Measurements from ENCODE around the gene SAMD3.
"Not testable (repeated sequence)": the region's sequence is repeated elsewhere in the genome, so short reads cannot be mapped to it uniquely, and the experiment has no call there.

Gene SAMD3

DNA sequence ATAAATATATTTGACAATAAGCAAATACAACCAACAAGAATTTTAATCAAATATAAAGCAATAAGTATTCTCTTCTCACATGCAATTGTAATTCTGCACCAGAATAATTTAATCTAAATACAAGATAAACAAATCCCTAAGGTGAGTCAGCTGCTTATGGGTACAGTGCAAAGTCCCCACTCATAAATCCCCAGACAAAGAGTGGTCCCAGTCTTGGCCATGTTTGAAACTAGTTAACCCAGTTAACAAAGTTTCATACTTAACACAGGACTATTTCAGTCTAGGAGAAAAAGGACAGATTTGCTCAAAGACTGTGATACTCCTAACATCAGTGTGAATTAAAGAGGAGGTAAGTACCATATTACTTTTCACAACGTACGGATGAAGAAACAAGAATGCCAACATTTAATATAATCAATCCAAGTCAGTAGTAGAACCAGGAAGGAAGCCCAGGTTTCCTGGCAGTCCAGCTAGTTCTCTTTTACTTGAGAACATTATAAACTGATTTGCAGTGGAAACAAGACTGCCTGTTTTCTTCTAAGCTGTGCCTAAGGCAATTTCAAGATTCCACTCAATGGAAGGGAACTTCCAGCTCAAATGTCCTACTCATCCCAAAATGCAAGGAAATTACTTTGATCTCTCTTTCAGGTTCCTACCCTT lies 10.4 kb downstream of the SAMD3 start:
- Histone ChIP-seq H3K9ac (ENCODE audit: low read depth in 1 of 2, low read length in 2 of 2) (no peak overlapping the region), H3K27me3 (ENCODE audit: control insufficient read depth in 1 of 2, insufficient read depth in 2 of 2, low read length in 2 of 2) (no peaks in the 10 kb centered on the region), H3K27ac (ENCODE audit: low read depth, low read length) (no peak overlapping the region), H3K36me3 (ENCODE audit: control insufficient read depth in 1 of 2, insufficient read depth in 2 of 2, low read length in 2 of 2) (no peaks in the 10 kb centered on the region), H3K4me1 (ENCODE audit: control insufficient read depth in 1 of 2, insufficient read depth in 2 of 2, low read length in 2 of 2) (no peaks in the 10 kb centered on the region), H3K4me3 (ENCODE audit: low read depth in 1 of 2, low read length in 2 of 2) (no peak overlapping the region), H3K9me3 (ENCODE audit: control insufficient read depth in 1 of 2, low read length in 2 of 2) (no peaks in the 10 kb centered on the region)

DNA sequence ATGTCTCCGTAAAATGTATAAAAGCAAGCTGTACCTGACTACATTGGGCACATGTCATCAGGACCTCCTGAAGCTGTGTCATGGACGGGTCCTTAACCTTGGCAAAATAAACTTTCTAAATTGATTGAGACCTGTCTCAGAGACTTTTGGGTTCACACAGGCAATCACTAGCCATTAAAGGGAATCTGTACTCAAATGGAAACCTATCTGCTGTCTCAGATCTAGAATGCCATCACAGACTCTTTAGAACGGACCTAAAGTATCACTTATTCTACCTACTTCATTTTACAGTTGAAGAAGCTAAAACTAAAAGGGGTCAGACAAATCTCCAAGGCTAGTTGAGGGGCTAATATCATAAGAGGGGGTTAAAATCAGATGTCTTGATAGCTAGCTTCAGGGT lies 11.1 kb downstream of the SAMD3 start:
- H3K4me3 ChIP-seq (ENCODE audit: low read depth in 1 of 2, low read length in 2 of 2) = no peak overlapping the region
- no peaks in the 10 kb centered on the region for H3K4me1 ChIP-seq (ENCODE audit: control insufficient read depth in 1 of 2, insufficient read depth in 2 of 2, low read length in 2 of 2)
- H3K27ac ChIP-seq (ENCODE audit: low read depth, low read length) = no peak overlapping the region
- no peaks in the 10 kb centered on the region for H3K36me3 ChIP-seq (ENCODE audit: control insufficient read depth in 1 of 2, insufficient read depth in 2 of 2, low read length in 2 of 2)
- no peaks in the 10 kb centered on the region for H3K9me3 ChIP-seq (ENCODE audit: control insufficient read depth in 1 of 2, low read length in 2 of 2)
- no peak overlapping the region for H3K9ac ChIP-seq (ENCODE audit: low read depth in 1 of 2, low read length in 2 of 2)
- no peaks in the 10 kb centered on the region for H3K27me3 ChIP-seq (ENCODE audit: control insufficient read depth in 1 of 2, insufficient read depth in 2 of 2, low read length in 2 of 2)

DNA sequence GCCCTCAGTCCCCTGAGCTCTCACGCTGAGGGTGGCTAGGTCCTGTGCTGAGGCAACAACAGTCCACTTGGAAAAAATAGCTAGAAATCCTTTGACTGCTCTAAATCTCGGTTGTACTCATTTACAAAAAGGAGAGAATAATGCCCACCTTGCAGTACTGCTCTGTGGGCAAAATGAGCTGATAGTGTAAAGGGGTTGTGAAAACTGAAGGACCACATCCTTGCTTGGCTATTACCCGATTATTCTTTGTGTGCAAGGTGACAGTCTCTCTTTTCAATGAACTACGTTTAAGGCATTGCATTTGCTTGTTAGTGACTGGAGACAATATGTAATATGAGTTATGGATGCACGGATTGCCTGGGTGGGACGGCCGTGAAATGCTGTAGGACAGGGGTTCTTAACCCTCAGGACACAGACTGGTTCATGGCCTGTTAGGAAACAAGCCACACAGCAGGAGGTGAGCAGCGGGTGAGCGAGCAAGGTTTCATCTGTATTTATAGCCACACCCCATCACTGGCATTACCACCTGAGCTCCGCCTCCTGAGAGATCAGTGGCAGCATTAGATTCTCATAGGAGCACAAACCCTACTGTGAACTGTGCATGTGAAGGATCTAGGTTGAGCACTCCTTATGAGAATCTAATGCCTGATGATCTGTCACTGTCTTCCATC lies 14.6 kb downstream of the SAMD3 start:
- H3K36me3 ChIP-seq (ENCODE audit: control insufficient read depth in 1 of 2, insufficient read depth in 2 of 2, low read length in 2 of 2) = no peaks in the 10 kb centered on the region
- no peak overlapping the region for H3K4me3 ChIP-seq (ENCODE audit: low read depth in 1 of 2, low read length in 2 of 2)
- H3K27ac ChIP-seq (ENCODE audit: low read depth, low read length) = no peak overlapping the region
- H3K9ac ChIP-seq (ENCODE audit: low read depth in 1 of 2, low read length in 2 of 2) = no peak overlapping the region
- no peaks in the 10 kb centered on the region for H3K27me3 ChIP-seq (ENCODE audit: control insufficient read depth in 1 of 2, insufficient read depth in 2 of 2, low read length in 2 of 2)
- H3K9me3 ChIP-seq (ENCODE audit: control insufficient read depth in 1 of 2, low read length in 2 of 2) = no peaks in the 10 kb centered on the region
- peaks cover 0 to 5% of the 10 kb centered on the region in 2 donors for H3K4me1 ChIP-seq (ENCODE audit: control insufficient read depth in 1 of 2, insufficient read depth in 2 of 2, low read length in 2 of 2)

DNA sequence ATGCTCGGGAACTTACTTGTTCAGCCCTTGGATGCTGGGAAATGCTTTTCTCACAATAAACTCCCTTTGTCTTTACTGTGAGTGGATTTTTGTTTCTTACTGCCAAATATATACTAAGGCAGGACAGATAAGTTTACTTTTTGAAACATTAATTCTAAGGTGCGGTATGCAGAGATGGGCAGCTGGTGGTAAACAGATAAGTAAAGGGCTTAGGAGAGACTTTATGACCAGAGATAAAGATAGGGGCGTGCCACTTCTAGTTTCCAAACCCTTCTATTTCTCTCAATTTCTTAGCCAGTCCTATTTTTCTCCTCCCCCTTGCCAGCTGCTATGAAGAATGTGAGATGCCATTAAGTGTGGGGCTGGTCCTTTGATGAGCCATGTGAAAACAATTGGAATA lies 16.3 kb downstream of the SAMD3 start:
- no peaks in the 10 kb centered on the region for H3K36me3 ChIP-seq (ENCODE audit: control insufficient read depth in 1 of 2, insufficient read depth in 2 of 2, low read length in 2 of 2)
- no peak overlapping the region for H3K4me3 ChIP-seq (ENCODE audit: low read depth in 1 of 2, low read length in 2 of 2)
- H3K9me3 ChIP-seq (ENCODE audit: control insufficient read depth in 1 of 2, low read length in 2 of 2) = no peaks in the 10 kb centered on the region
- H3K27ac ChIP-seq (ENCODE audit: low read depth, low read length) = no peak overlapping the region
- H3K27me3 ChIP-seq (ENCODE audit: control insufficient read depth in 1 of 2, insufficient read depth in 2 of 2, low read length in 2 of 2) = no peaks in the 10 kb centered on the region
- peaks cover 0 to 8% of the 10 kb centered on the region in 2 donors for H3K4me1 ChIP-seq (ENCODE audit: control insufficient read depth in 1 of 2, insufficient read depth in 2 of 2, low read length in 2 of 2)
- H3K9ac ChIP-seq (ENCODE audit: low read depth in 1 of 2, low read length in 2 of 2) = no peak overlapping the region

DNA sequence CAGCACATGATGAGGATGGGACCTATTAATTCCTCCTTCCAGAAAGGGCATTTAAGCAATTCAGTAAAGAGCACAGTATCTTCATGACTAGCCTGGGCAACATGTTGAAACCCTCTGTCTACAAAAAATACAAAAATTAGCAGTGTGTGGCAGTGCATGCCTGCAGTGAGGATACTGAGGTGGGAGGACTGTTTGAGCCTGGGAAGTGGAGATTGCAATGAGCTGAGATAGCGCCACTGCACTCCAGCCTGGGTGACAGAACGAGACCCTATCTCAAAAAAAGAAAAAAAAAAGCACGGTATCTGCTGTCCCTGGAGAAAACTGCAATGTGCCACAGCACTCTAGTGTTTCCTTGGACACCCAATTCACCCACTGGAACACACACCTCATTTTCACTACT lies 18.4 kb downstream of the SAMD3 start:
- Histone ChIP-seq H3K4me3 (ENCODE audit: low read depth in 1 of 2, low read length in 2 of 2) (no peak overlapping the region), H3K9me3 (ENCODE audit: control insufficient read depth in 1 of 2, low read length in 2 of 2) (no peaks in the 10 kb centered on the region), H3K9ac (ENCODE audit: low read depth in 1 of 2, low read length in 2 of 2) (no peak overlapping the region), H3K36me3 (ENCODE audit: control insufficient read depth in 1 of 2, insufficient read depth in 2 of 2, low read length in 2 of 2) (no peaks in the 10 kb centered on the region), H3K27ac (ENCODE audit: low read depth, low read length) (no peak overlapping the region), H3K27me3 (ENCODE audit: control insufficient read depth in 1 of 2, insufficient read depth in 2 of 2, low read length in 2 of 2) (no peaks in the 10 kb centered on the region), H3K4me1 (ENCODE audit: control insufficient read depth in 1 of 2, insufficient read depth in 2 of 2, low read length in 2 of 2) (peaks cover 0 to 8% of the 10 kb centered on the region in 2 donors)

DNA sequence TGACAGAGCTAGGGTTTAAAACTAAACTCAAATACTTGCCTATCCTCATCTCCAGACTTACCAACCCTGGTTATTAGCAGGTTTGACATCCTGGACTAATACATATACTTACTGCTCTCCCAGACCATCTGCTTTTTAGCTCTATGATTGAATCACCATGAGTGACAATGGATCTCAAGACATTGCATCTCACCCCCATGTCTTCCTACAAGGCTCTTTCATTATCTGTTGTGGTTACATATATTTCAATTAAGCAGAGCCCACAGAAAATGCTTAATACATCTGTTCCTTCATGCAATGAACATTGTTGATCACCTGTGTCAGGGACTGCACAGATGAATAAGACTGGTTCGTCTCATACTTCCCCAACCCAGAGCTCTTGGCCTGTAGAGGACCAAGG lies 19.4 kb downstream of the SAMD3 start:
- H3K27me3 ChIP-seq (ENCODE audit: control insufficient read depth in 1 of 2, insufficient read depth in 2 of 2, low read length in 2 of 2) = no peaks in the 10 kb centered on the region
- no peaks in the 10 kb centered on the region for H3K9me3 ChIP-seq (ENCODE audit: control insufficient read depth in 1 of 2, low read length in 2 of 2)
- H3K36me3 ChIP-seq (ENCODE audit: control insufficient read depth in 1 of 2, insufficient read depth in 2 of 2, low read length in 2 of 2) = no peaks in the 10 kb centered on the region
- H3K27ac ChIP-seq (ENCODE audit: low read depth, low read length) = no peak overlapping the region
- no peak overlapping the region for H3K4me3 ChIP-seq (ENCODE audit: low read depth in 1 of 2, low read length in 2 of 2)
- no peak overlapping the region for H3K9ac ChIP-seq (ENCODE audit: low read depth in 1 of 2, low read length in 2 of 2)
- H3K4me1 ChIP-seq (ENCODE audit: control insufficient read depth in 1 of 2, insufficient read depth in 2 of 2, low read length in 2 of 2) = peaks cover 0 to 8% of the 10 kb centered on the region in 2 donors

DNA sequence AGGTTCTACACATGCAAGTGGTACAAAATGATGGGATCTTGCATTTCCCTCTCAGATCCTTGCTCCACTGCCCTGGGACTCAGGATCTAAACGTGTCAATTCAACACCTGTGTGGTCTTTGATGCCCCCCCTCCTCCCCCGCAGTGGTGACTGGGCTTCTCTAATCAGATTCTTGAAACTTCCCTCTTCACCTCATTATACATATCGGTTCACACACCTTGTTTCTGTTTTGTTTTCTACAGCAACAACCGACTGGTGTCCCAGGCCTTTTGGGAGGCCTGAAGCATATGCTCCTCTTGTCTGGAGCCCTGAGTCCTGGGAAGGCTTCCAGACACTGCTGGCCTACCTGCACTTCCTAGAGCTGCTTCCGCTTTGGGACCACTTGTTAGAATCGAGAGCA lies 20.0 kb downstream of the SAMD3 start:
- H3K4me3 ChIP-seq (ENCODE audit: low read depth in 1 of 2, low read length in 2 of 2) = no peak overlapping the region
- no peaks in the 10 kb centered on the region for H3K36me3 ChIP-seq (ENCODE audit: control insufficient read depth in 1 of 2, insufficient read depth in 2 of 2, low read length in 2 of 2)
- H3K9me3 ChIP-seq (ENCODE audit: control insufficient read depth in 1 of 2, low read length in 2 of 2) = no peaks in the 10 kb centered on the region
- peaks cover 0 to 8% of the 10 kb centered on the region in 2 donors for H3K4me1 ChIP-seq (ENCODE audit: control insufficient read depth in 1 of 2, insufficient read depth in 2 of 2, low read length in 2 of 2)
- H3K27me3 ChIP-seq (ENCODE audit: control insufficient read depth in 1 of 2, insufficient read depth in 2 of 2, low read length in 2 of 2) = no peaks in the 10 kb centered on the region
- no peak overlapping the region for H3K27ac ChIP-seq (ENCODE audit: low read depth, low read length)
- no peak overlapping the region for H3K9ac ChIP-seq (ENCODE audit: low read depth in 1 of 2, low read length in 2 of 2)

DNA sequence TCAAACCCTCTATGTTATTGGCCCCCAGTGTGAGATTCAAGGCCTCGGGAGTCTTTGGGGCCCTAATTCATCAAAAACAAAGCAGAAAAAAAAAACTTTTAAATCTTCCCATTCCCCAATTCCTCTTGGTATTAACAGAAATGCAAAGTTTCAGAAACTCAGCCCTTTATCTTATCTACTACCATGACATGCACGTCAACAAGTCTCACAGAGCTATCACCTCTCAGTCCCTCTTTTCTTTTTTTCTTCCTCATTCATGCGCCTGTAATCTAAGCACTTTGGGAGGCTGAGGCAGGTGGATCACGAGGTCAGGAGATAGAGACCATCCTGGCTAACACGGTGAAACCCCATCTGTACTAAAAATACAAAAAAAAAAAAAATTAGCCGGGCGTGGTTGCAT lies 22.7 kb downstream of the SAMD3 start:
- Histone ChIP-seq H3K36me3 (ENCODE audit: control insufficient read depth in 1 of 2, insufficient read depth in 2 of 2, low read length in 2 of 2) (no peaks in the 10 kb centered on the region), H3K9ac (ENCODE audit: low read depth in 1 of 2, low read length in 2 of 2) (no peak overlapping the region), H3K9me3 (ENCODE audit: control insufficient read depth in 1 of 2, low read length in 2 of 2) (no peaks in the 10 kb centered on the region), H3K27ac (ENCODE audit: low read depth, low read length) (no peak overlapping the region), H3K27me3 (ENCODE audit: control insufficient read depth in 1 of 2, insufficient read depth in 2 of 2, low read length in 2 of 2) (no peaks in the 10 kb centered on the region), H3K4me3 (ENCODE audit: low read depth in 1 of 2, low read length in 2 of 2) (no peak overlapping the region), H3K4me1 (ENCODE audit: control insufficient read depth in 1 of 2, insufficient read depth in 2 of 2, low read length in 2 of 2) (peaks cover 0 to 8% of the 10 kb centered on the region in 2 donors)

DNA sequence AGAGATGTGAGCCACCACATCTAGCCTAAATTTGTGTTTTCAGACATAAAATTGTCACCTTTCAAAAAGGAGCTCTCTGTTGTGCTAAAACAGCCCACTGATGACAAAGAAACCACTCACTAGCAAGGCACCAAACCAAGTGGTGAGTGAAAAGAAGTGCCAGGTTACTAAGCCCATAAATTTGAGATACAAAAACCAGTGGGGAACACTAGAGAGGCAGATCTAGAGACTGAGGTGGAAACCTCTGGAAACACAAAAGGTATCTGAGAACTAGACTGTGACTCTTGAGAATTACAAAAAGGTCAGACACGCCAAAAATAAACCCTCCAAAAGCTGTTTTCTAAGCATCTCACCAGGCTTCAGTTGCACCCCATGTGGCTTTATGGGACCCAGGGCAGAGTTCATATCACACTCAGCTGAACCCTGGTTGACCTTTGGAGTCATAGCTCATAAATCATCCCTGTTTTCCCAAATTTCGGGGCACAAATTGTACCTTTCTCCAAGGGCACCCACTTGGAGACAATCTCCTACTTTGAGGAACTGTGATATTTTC lies 24.2 kb downstream of the SAMD3 start:
- Histone ChIP-seq H3K36me3 (ENCODE audit: control insufficient read depth in 1 of 2, insufficient read depth in 2 of 2, low read length in 2 of 2) (no peaks in the 10 kb centered on the region), H3K9ac (ENCODE audit: low read depth in 1 of 2, low read length in 2 of 2) (no peak overlapping the region), H3K9me3 (ENCODE audit: control insufficient read depth in 1 of 2, low read length in 2 of 2) (no peaks in the 10 kb centered on the region), H3K27me3 (ENCODE audit: control insufficient read depth in 1 of 2, insufficient read depth in 2 of 2, low read length in 2 of 2) (no peaks in the 10 kb centered on the region), H3K27ac (ENCODE audit: low read depth, low read length) (no peak overlapping the region), H3K4me1 (ENCODE audit: control insufficient read depth in 1 of 2, insufficient read depth in 2 of 2, low read length in 2 of 2) (peaks cover 0 to 7% of the 10 kb centered on the region in 2 donors), H3K4me3 (ENCODE audit: low read depth in 1 of 2, low read length in 2 of 2) (no peak overlapping the region)

DNA sequence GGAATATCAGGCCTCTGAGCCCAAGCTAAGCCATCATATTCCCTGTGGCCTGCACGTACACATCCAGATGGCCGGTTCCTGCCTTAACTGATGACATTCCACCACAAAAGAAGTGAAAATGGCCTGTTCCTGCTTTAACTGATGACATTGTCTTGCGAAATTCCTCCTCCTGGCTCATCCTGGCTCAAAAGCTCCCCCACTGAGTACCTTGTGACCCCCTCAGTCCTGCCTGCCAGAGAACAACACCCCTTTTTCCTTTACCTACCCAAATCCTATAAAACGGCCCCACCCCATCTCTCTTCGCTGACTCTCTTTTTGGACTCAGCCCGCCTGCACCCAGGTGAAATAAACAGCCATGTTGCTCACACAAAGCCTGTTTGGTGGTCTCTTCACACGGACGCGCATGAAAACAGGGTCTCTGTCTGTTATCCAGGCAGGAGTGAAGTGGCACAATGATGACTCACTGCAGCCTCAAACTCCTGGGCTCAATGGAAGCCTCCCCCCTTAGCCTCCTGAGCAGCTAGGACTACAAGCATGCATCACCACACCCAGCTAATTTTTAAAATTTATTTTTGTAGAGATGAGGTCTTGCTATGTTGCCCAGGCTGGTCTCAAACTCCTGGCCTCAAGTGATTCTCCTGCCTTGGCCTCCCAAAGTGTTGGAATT lies 24.8 kb downstream of the SAMD3 start:
- H3K27me3 ChIP-seq (ENCODE audit: control insufficient read depth in 1 of 2, insufficient read depth in 2 of 2, low read length in 2 of 2); H3K9me3 ChIP-seq (ENCODE audit: control insufficient read depth in 1 of 2, low read length in 2 of 2); H3K36me3 ChIP-seq (ENCODE audit: control insufficient read depth in 1 of 2, insufficient read depth in 2 of 2, low read length in 2 of 2); H3K4me3 ChIP-seq (ENCODE audit: low read depth in 1 of 2, low read length in 2 of 2); H3K4me1 ChIP-seq (ENCODE audit: control insufficient read depth in 1 of 2, insufficient read depth in 2 of 2, low read length in 2 of 2); H3K9ac ChIP-seq (ENCODE audit: low read depth in 1 of 2, low read length in 2 of 2); H3K27ac ChIP-seq (ENCODE audit: low read depth, low read length): not testable (repeated sequence)

All from duodenal mucosa (tissue), 2 donors.